H1 (cell line): Measurements from ENCODE around the gene NTPCR. TPM values are rescaled to one million over a fixed set of nuclear protein-coding genes. Genes with fewer than 3 reads are reported as not detected.

Experiments used
- CTCF ChIA-PET: fragments of 300-600 bp; sonication (Branson Sonifier 250); formaldehyde crosslinking; loops from one replicate; lab custom pipeline; 2021; ENCODE audit not compliant: partially characterized antibody; lab: Charles Lee
- POLR2A ChIA-PET: fragments of 300-600 bp; sonication (Branson Sonifier 250); formaldehyde crosslinking; loops from one replicate; lab custom pipeline; 2021; ENCODE audit warnings: inconsistent platforms; ENCODE audit not compliant: partially characterized antibody; lab: Charles Lee
- DNase-seq, 2 experiments: peaks; one replicate each; pipeline versions ENCODE4 v3.0.0 to v3.0.0-alpha.2; 2010 to 2022; ENCODE audit warnings: low spot score in 2 of 2, low read depth in 1 of 2, mixed read lengths in 1 of 2
- FAIRE-seq: peaks from 2 replicates; lab custom pipeline; 2011; peaks lifted over from hg19 to GRCh38; lab: Jason Lieb, UNC
- H2AFZ ChIP-seq: 2 replicates; pipeline ENCODE4 v1.8.1; 2012; ENCODE audit warnings: low read length, inconsistent platforms
- H2AK5ac ChIP-seq: 2 replicates; pipeline ENCODE4 v1.6.1; 2013; ENCODE audit warnings: low read depth, low read length
- H2BK120ac ChIP-seq: replicated peaks from 2 replicates; pipeline ENCODE3; 2013; ENCODE audit warnings: low read depth, low read length, inconsistent platforms
- H2BK12ac ChIP-seq: 2 replicates; pipeline ENCODE4 v1.6.1; 2013; ENCODE audit warnings: low read depth, low read length
- H2BK15ac ChIP-seq: 2 replicates; pipeline ENCODE4 v1.6.1; 2013; ENCODE audit warnings: low read length
- H2BK20ac ChIP-seq: 2 replicates; pipeline ENCODE4 v1.6.1; 2013; ENCODE audit warnings: low read length
- H2BK5ac ChIP-seq: 2 replicates; pipeline ENCODE4 v1.6.1; 2013; ENCODE audit warnings: low read depth, low read length
- H3K14ac ChIP-seq: 2 replicates; pipeline ENCODE4 v1.6.1; 2013; ENCODE audit warnings: inconsistent platforms; ENCODE audit not compliant: insufficient read length
- H3K18ac ChIP-seq: 2 replicates; pipeline ENCODE4 v1.6.1; 2013; ENCODE audit warnings: low read length; ENCODE audit errors: extremely low read depth
- H3K23ac ChIP-seq: 2 replicates; pipeline ENCODE4 v1.6.1; 2013; ENCODE audit warnings: inconsistent platforms; ENCODE audit not compliant: insufficient read length
- H3K23me2 ChIP-seq: 2 replicates; pipeline ENCODE4 v1.6.1; 2013; ENCODE audit warnings: low read depth, low read length
- H3K27ac ChIP-seq: 2 replicates; pipeline ENCODE4 v1.6.1; 2011; ENCODE audit warnings: low read depth, low read length, inconsistent platforms
- H3K27me3 ChIP-seq, 4 experiments: replicated peaks in 1 of 4; 1 replicate in 1 of 4; 2 replicates in 3 of 4; pipeline versions ENCODE4 v1.6.1 to v1.8.1; 2011 to 2013; ENCODE audit warnings: low read length in 3 of 4, mild to moderate bottlenecking in 3 of 4, inconsistent platforms in 2 of 4, mixed read lengths in 2 of 4, moderate library complexity in 1 of 4; ENCODE audit not compliant: control insufficient read depth in 3 of 4, insufficient read depth in 3 of 4; ENCODE audit errors: extremely low read depth in 1 of 4
- H3K36me3 ChIP-seq, 4 experiments: 2 replicates each; pipeline versions ENCODE4 v1.6.1 to v1.8.1; 2011 to 2013; ENCODE audit warnings: mild to moderate bottlenecking in 4 of 4, low read length in 3 of 4, moderate library complexity in 2 of 4, control low read depth in 1 of 4, inconsistent platforms in 1 of 4; ENCODE audit not compliant: insufficient read depth in 4 of 4, control insufficient read depth in 2 of 4
- H3K4ac ChIP-seq: replicated peaks from 2 replicates; pipeline ENCODE3; 2013; ENCODE audit warnings: low read length, low read depth, mixed read lengths, inconsistent platforms; ENCODE audit not compliant: insufficient read length
- H3K4me1 ChIP-seq, 4 experiments: replicated peaks in 1 of 4; 1 replicate in 1 of 4; 2 replicates in 3 of 4; pipeline versions ENCODE4 v1.6.1 to v1.8.1; 2011 to 2013; ENCODE audit warnings: low read length in 3 of 4, inconsistent platforms in 2 of 4, mixed read lengths in 1 of 4; ENCODE audit not compliant: insufficient read depth in 4 of 4, control insufficient read depth in 3 of 4
- H3K4me2 ChIP-seq, 2 experiments: 2 replicates each; pipeline versions ENCODE4 v1.6.1 to v1.8.1; 2011 to 2013; ENCODE audit warnings: low read depth in 2 of 2, low read length in 2 of 2, control low read depth in 1 of 2, inconsistent platforms in 1 of 2, mild to moderate bottlenecking in 1 of 2; ENCODE audit not compliant: insufficient read depth in 1 of 2
- H3K4me3 ChIP-seq, 4 experiments: fragments of 200-600, 300-600 bp in 1 of 4; sonication (generic), shearing (Covaris generic), sonication (Bioruptor Twin) in 1 of 4; 2 replicates each; pipeline versions ENCODE4 v1.5.1 to v1.8.1; 2011 to 2016; ENCODE audit warnings: low read length in 4 of 4, low read depth in 3 of 4, control low read depth in 2 of 4, inconsistent platforms in 2 of 4, mild to moderate bottlenecking in 2 of 4, mixed read lengths in 1 of 4, moderate library complexity in 1 of 4; ENCODE audit not compliant: insufficient read depth in 2 of 4; ENCODE audit errors: extremely low read depth in 1 of 4
- H3K56ac ChIP-seq: replicated peaks from 2 replicates; pipeline ENCODE3; 2013; ENCODE audit warnings: low read depth, mild to moderate bottlenecking, mixed read lengths, low read length, inconsistent platforms; ENCODE audit not compliant: insufficient read length
- H3K79me1 ChIP-seq: 2 replicates; pipeline ENCODE4 v1.6.1; 2013; ENCODE audit warnings: low read depth, low read length, control low read depth
- H3K79me2 ChIP-seq, 2 experiments: 2 replicates each; pipeline versions ENCODE4 v1.6.1 to v1.8.1; 2012 to 2013; ENCODE audit warnings: low read length in 2 of 2, mild to moderate bottlenecking in 2 of 2, inconsistent platforms in 1 of 2; ENCODE audit not compliant: insufficient read depth in 2 of 2, control insufficient read depth in 1 of 2
- H3K9ac ChIP-seq, 4 experiments: replicated peaks in 1 of 4; 1 replicate in 1 of 4; 2 replicates in 3 of 4; pipeline versions ENCODE4 v1.6.1 to v1.8.1; 2011 to 2013; ENCODE audit warnings: low read depth in 3 of 4, low read length in 3 of 4, control low read depth in 2 of 4, mild to moderate bottlenecking in 2 of 4, moderate library complexity in 2 of 4, inconsistent platforms in 1 of 4; ENCODE audit errors: extremely low read depth in 1 of 4
- H3K9me3 ChIP-seq, 2 experiments: 2 replicates each; pipeline versions ENCODE4 v1.6.1 to v1.8.1; 2012 to 2013; ENCODE audit warnings: mild to moderate bottlenecking in 2 of 2, moderate library complexity in 2 of 2, control low read depth in 1 of 2, inconsistent platforms in 1 of 2, low read depth in 1 of 2, low read length in 1 of 2, mixed read lengths in 1 of 2; ENCODE audit not compliant: insufficient read depth in 2 of 2
- H4K20me1 ChIP-seq, 2 experiments: replicated peaks in 1 of 2; 2 replicates each; pipeline versions ENCODE3 to v1.8.1; 2011 to 2013; ENCODE audit warnings: inconsistent platforms in 2 of 2, low read length in 2 of 2, mild to moderate bottlenecking in 1 of 2; ENCODE audit not compliant: insufficient read depth in 2 of 2, control insufficient read depth in 1 of 2
- H4K5ac ChIP-seq: 2 replicates; pipeline ENCODE4 v1.6.1; 2013; ENCODE audit warnings: low read length, low read depth, mixed read lengths, inconsistent platforms; ENCODE audit not compliant: insufficient read length
- H4K8ac ChIP-seq: 2 replicates; pipeline ENCODE4 v1.8.0; 2013; ENCODE audit warnings: mild to moderate bottlenecking, moderate library complexity, low read length, inconsistent platforms; ENCODE audit not compliant: insufficient read depth; ENCODE audit errors: extremely low read depth
- H4K91ac ChIP-seq: replicated peaks from 2 replicates; pipeline ENCODE3; 2013; ENCODE audit warnings: low read length, mixed read lengths, inconsistent platforms; ENCODE audit not compliant: insufficient read length
- ATF3 ChIP-seq: IDR thresholded peaks from 2 replicates; pipeline ENCODE4 v1.6.1; 2011; ENCODE audit warnings: low read depth, mild to moderate bottlenecking, low read length; ENCODE audit not compliant: insufficient read depth
- BCL11A ChIP-seq, 2 experiments: IDR thresholded peaks; one replicate each; pipeline ENCODE4 v1.6.1; 2011; ENCODE audit warnings: low read depth in 2 of 2, low read length in 2 of 2, mild to moderate bottlenecking in 2 of 2
- JUN ChIP-seq: IDR thresholded peaks from 2 replicates; pipeline ENCODE4 v1.6.1; 2011; ENCODE audit warnings: low read depth, mild to moderate bottlenecking, improper control_type of control experiment, low read length
- SUZ12 ChIP-seq: fragments of 200-600 bp; sonication (generic); IDR thresholded peaks from 2 replicates; pipeline ENCODE4 v1.6.1; 2012; ENCODE audit warnings: mild to moderate bottlenecking, inconsistent platforms, low read length, moderate library complexity, mixed read lengths
- ZNF274 ChIP-seq: IDR thresholded peaks from 2 replicates; pipeline ENCODE4 v1.7.0; 2012; ENCODE audit warnings: low read length, borderline replicate concordance; ENCODE audit errors: extremely low read depth
- WGBS, 2 experiments: shearing (Covaris generic) in 1 of 2; methylation state at CpG; one replicate each; pipeline versions ENCODE4 v1.1.6 to v1.1.7; 2013 to 2015; ENCODE audit warnings: low lambda C conversion rate in 2 of 2, mixed read lengths in 2 of 2, inconsistent platforms in 1 of 2, low coverage in 1 of 2, missing lambda C conversion rate in 1 of 2; ENCODE audit not compliant: insufficient replicate concordance in 2 of 2, insufficient coverage in 1 of 2, insufficient read length in 1 of 2; ENCODE audit errors: extremely low coverage in 1 of 2, missing lambda C conversion rate in 1 of 2; 5-methylcytosine and 5-hydroxymethylcytosine counted together
- polyA plus RNA-seq, 7 experiments: library from polyadenylated mRNA; depleted of rRNA in 3 of 7; stranded (reverse) in 5 of 7; unstranded in 2 of 7; fragments of >200 nt in 5 of 7; fragments of 200-250 nt in 2 of 7; gene quantifications; 1 replicate in 5 of 7; 2 replicates in 1 of 7; 4 replicates in 1 of 7; pipeline versions ENCODE4 v1.2.1 to v1.2.3, GENCODE V29; 2011 to 2013; ENCODE audit warnings: missing spikeins in 2 of 7, mixed read lengths in 2 of 7
- total RNA-seq: library from RNA; stranded (reverse); fragmentation: NEBNext Ultra II Directional; extraction: Animal tissue kit (Norgen Biotek cat#: 25700); gene quantifications from 2 replicates; pipeline ENCODE4 v1.2.1, GENCODE V29; 2021

NTPCR gene
- total and polyA plus RNA-seq, 2 of the 8 experiments (the other 6 are each of a cell fraction or from before 2014, with no cell fraction given): 22.6 to 73.1 TPM

GRCh38 chr1:232966663-232967062 lies 16.3 kb downstream of the NTPCR start:
- Histone ChIP-seq H4K20me1 (peaks cover 8 to 11% of the 10 kb centered on the region in 2 experiments), H2AK5ac (no peak overlapping the region), H3K4me2 (no peak overlapping the region), H3K9me3 (no peaks in the 10 kb centered on the region), H3K27me3 (no peaks in the 10 kb centered on the region), H3K18ac (no peak overlapping the region), H3K79me2 (peaks cover 0 to 31% of the 10 kb centered on the region in 2 experiments; a peak in 2 of 4 replicates), H3K36me3 (peaks cover 7 to 36% (median 15%) of the 10 kb centered on the region in 4 experiments; a peak in 7 of 8 replicates), H3K9ac (no peak overlapping the region), H3K14ac (no peak overlapping the region), H2AFZ (no peak overlapping the region), H3K56ac (no peak overlapping the region), H3K23me2 (no peaks in the 10 kb centered on the region), H3K4me3 (no peak overlapping the region), H3K4me1 (no peaks in the 10 kb centered on the region), H3K23ac (no peak overlapping the region), H2BK5ac (no peak overlapping the region), H3K79me1 (peaks cover 3% of the 10 kb centered on the region), H2BK12ac (no peak overlapping the region), H2BK15ac (no peak overlapping the region), H4K5ac (no peak overlapping the region), H3K4ac (no peak overlapping the region), H4K8ac (no peak overlapping the region), H2BK20ac (no peak overlapping the region), H4K91ac (no peak overlapping the region), H3K27ac (no peak overlapping the region), H2BK120ac (no peak overlapping the region)
- DNase-seq (no peak), FAIRE-seq (no peak)
- 79% methylated on average over 4 of the region's 4 CpGs; no CpG with 5 or more reads in 1 of the 2 experiments for WGBS, 2 experiments
- CTCF ChIA-PET: interaction anchor here (0.9 to 2.3 kb wide), 7 partner anchors 13 to 355 kb away, joined by 3 to 6 read pairs (median 3); no protein-coding TSS in a partner anchor
- TF ChIP-seq JUN: no peak
- TF ChIP-seq ATF3: no peak
- no peak for TF ChIP-seq SUZ12
- no peak for TF ChIP-seq ZNF274
- TF ChIP-seq BCL11A (IDR thresholded peaks at IDR 0.05; ENCODE audit: low read depth in 2 of 2, low read length in 2 of 2): no peak
- POLR2A ChIA-PET: interaction anchor here (1.4 kb wide), 1 partner anchor 14 kb away, joined by 4 read pairs; no protein-coding TSS in a partner anchor
